ENCODE results near the gene OSBP2. TPM values are rescaled to one million over a fixed set of nuclear protein-coding genes. Genes with fewer than 3 reads are reported as not detected.
A peak's percentile ranks its signal among the peaks of the same experiment; 100 is the strongest.

The OSBP2 gene
- total RNA-seq, 2 experiments from 2014 or later: 1.2 to 1.6 TPM

DNA sequence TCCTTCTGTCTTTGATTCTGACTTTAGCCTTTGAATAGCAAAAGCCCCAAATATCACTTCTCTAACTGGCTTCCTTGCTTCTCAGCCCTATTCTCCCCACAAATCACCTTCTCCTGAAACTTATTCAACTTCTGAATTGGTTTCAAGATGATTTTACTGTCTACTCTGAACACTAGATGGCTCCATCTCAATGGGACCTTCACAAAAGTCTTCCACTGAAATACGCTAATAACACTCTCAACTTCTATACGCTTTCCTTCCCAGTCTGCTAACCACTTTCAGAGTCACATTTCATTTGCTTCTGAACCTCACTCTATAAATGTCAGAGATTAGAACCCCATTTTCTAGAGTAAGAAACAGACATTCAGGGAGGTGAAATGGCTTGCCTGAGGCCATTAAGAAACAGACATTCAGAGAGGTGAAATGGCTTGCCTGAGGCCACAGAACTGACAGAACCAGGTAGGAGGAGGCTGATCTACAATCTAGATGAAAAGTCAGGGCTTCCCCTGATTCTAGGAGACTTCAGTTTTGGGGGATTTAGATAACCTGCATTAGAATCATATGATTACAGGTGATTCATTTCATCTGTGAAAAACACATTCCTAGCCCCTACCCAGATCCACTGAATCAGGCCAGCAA, 253.3 kb downstream of the OSBP2 start:
- TF ChIP-seq, protein P1, sequence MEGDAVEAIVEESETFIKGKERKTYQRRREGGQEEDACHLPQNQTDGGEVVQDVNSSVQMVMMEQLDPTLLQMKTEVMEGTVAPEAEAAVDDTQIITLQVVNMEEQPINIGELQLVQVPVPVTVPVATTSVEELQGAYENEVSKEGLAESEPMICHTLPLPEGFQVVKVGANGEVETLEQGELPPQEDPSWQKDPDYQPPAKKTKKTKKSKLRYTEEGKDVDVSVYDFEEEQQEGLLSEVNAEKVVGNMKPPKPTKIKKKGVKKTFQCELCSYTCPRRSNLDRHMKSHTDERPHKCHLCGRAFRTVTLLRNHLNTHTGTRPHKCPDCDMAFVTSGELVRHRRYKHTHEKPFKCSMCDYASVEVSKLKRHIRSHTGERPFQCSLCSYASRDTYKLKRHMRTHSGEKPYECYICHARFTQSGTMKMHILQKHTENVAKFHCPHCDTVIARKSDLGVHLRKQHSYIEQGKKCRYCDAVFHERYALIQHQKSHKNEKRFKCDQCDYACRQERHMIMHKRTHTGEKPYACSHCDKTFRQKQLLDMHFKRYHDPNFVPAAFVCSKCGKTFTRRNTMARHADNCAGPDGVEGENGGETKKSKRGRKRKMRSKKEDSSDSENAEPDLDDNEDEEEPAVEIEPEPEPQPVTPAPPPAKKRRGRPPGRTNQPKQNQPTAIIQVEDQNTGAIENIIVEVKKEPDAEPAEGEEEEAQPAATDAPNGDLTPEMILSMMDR (IDR thresholded peaks at IDR 0.05): peak; percentile 67
- DNase-seq (peak in 3 of 14 experiments; percentile 60 to 66 (median 65)), ATAC-seq (ENCODE audit: poor library complexity) (peak; percentile 49)
- Mint-ChIP-seq H3K27me3 (no peaks in the 10 kb centered on the region), H3K4me3 (no peak overlapping the region), H3K36me3 (ENCODE audit: low read depth) (peaks cover 77% of the 10 kb centered on the region), H3K4me1 (ENCODE audit: low read depth) (peaks cover 65% of the 10 kb centered on the region), H3K27ac (no peak overlapping the region), H3K9me3 (no peaks in the 10 kb centered on the region)
- ChIA-PET CTCF (interaction anchor here (0.7 to 1.8 kb wide), 3 partner anchors 10 to 137 kb away, joined by 3 to 6 read pairs (median 3); partner anchors contain the start of gene MORC2), POLR2A (interaction anchor here (1.6 kb wide), 1 partner anchor 21 kb away, joined by 12 read pairs; the partner anchor contains the start of genes MORC2 and TUG1)
- H3K36me3 ChIP-seq (ENCODE audit: insufficient read depth, low read length): peaks cover 59% of the 10 kb centered on the region
- H3K9me3 ChIP-seq (ENCODE audit: control insufficient read depth in 1 of 2, insufficient read depth in 1 of 2, low read length in 2 of 2): no peaks in the 10 kb centered on the region
- no peaks in the 10 kb centered on the region for H3K27me3 ChIP-seq (ENCODE audit: control insufficient read depth in 1 of 2, insufficient read depth in 2 of 2, low read length in 2 of 2)
- H3K4me3 ChIP-seq (ENCODE audit: low read length): no peak overlapping the region
- intact Hi-C loops (cut with DNase I, micrococcal nuclease): loop anchor here (1.0 to 10.0 kb wide), 4 partner anchors 136 to 284 kb away; no protein-coding TSS in a partner anchor
- H3K4me1 ChIP-seq (ENCODE audit: insufficient read depth, low read length): peaks cover 39% of the 10 kb centered on the region
- H3K27ac ChIP-seq (ENCODE audit: low read depth in 1 of 2, low read length in 2 of 2): no peak overlapping the region

DNA sequence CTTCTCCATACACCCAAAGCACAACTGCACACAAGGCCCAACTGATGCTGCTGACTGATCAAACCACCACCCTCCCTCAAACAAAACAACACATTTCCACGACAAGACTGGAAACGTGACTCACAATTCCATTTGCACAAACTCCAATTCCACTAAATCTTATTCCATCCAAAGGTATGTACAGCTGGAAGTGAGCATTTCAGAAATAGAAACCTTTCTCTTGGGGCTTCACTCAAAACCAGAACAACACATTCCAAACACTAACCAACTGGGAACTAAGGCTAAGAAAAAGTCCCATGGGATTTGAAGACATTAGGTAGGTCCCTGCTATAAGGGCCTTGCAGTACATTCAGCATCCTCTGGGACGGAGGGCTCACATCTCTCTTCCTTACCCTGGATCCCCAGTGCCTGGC, 254.3 kb downstream of the OSBP2 start:
- Mint-ChIP-seq H3K36me3 (ENCODE audit: low read depth) (peaks cover 78% of the 10 kb centered on the region), H3K27me3 (no peaks in the 10 kb centered on the region), H3K27ac (no peak overlapping the region), H3K9me3 (no peaks in the 10 kb centered on the region), H3K4me1 (ENCODE audit: low read depth) (peaks cover 63% of the 10 kb centered on the region), H3K4me3 (no peak overlapping the region)
- CTCF ChIA-PET: interaction anchor here (1.0 to 1.5 kb wide), 2 partner anchors 19 to 134 kb away, joined by 3 read pairs; partner anchors contain the start of gene MORC2
- no peaks in the 10 kb centered on the region for H3K9me3 ChIP-seq (ENCODE audit: control insufficient read depth in 1 of 2, insufficient read depth in 1 of 2, low read length in 2 of 2)
- ATAC-seq (ENCODE audit: poor library complexity): no peak
- no peak for DNase-seq
- peaks cover 29% of the 10 kb centered on the region for H3K4me1 ChIP-seq (ENCODE audit: insufficient read depth, low read length)
- intact Hi-C loops (cut with DNase I, micrococcal nuclease): loop anchor here (1.0 to 10.0 kb wide), 3 partner anchors 135 to 283 kb away; no protein-coding TSS in a partner anchor
- no peak overlapping the region for H3K27ac ChIP-seq (ENCODE audit: low read depth in 1 of 2, low read length in 2 of 2)
- POLR2A ChIA-PET: interaction anchor here (4.5 kb wide), 1 partner anchor 19 kb away, joined by 35 read pairs; the partner anchor contains the start of genes MORC2 and TUG1
- no peaks in the 10 kb centered on the region for H3K27me3 ChIP-seq (ENCODE audit: control insufficient read depth in 1 of 2, insufficient read depth in 2 of 2, low read length in 2 of 2)
- H3K4me3 ChIP-seq (ENCODE audit: low read length): no peak overlapping the region
- H3K36me3 ChIP-seq (ENCODE audit: insufficient read depth, low read length): peaks cover 61% of the 10 kb centered on the region
- TF ChIP-seq, protein P1 (IDR thresholded peaks at IDR 0.05): no peak

DNA sequence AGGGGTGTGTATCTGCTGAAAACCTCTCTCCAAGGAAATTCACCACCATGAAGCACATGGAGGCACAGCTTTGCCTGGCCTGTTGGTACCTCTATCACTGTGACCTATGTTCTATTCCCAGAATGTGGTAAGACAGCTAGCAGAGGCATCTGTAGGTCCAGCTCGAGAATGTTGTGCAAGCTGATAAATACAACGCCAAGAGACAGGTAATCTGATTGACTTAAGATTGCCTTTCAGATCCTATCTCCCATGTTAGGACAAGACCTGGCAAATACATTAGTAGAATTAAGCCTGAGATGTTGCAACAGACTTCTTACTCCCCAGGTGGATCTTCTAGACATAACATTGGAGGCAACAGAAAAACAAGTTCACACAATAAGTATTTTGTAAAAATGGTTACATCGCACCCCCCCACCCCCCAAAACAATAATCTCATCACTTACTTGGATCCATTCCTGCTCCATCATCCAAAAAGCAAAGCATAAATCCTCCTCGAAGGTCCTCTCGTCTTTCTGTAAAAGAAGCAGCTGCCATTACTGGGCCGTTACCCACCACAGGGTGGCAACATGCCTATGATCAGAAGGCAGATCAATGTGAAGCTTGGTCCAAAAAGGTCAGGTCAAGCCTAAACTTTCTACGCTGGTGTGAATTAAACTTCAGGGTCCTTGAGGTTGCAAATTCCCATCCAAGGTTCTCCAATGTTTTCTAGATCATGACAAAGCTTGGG, 255.4 kb downstream of the OSBP2 start:
- H3K36me3 Mint-ChIP-seq (ENCODE audit: low read depth): peaks cover 67% of the 10 kb centered on the region
- H3K4me1 Mint-ChIP-seq (ENCODE audit: low read depth): peaks cover 60% of the 10 kb centered on the region
- H3K27ac Mint-ChIP-seq: no peak overlapping the region
- H3K4me3 Mint-ChIP-seq: no peak overlapping the region
- Histone ChIP-seq H3K4me1 (ENCODE audit: insufficient read depth, low read length) (peaks cover 28% of the 10 kb centered on the region), H3K4me3 (ENCODE audit: low read length) (no peak overlapping the region), H3K36me3 (ENCODE audit: insufficient read depth, low read length) (peaks cover 53% of the 10 kb centered on the region), H3K9me3 (ENCODE audit: control insufficient read depth in 1 of 2, insufficient read depth in 1 of 2, low read length in 2 of 2) (no peaks in the 10 kb centered on the region), H3K27ac (ENCODE audit: low read depth in 1 of 2, low read length in 2 of 2) (no peak overlapping the region), H3K27me3 (ENCODE audit: control insufficient read depth in 1 of 2, insufficient read depth in 2 of 2, low read length in 2 of 2) (no peaks in the 10 kb centered on the region)
- intact Hi-C loops (cut with DNase I, micrococcal nuclease): loop anchor here (1.0 to 10.0 kb wide), 3 partner anchors 135 to 282 kb away; no protein-coding TSS in a partner anchor
- ATAC-seq (ENCODE audit: poor library complexity): no peak
- ChIA-PET CTCF (interaction anchor here (1.5 to 2.6 kb wide), 2 partner anchors 133 to 135 kb away, joined by 3 to 10 read pairs; no protein-coding TSS in a partner anchor), POLR2A (interaction anchor here (0.6 to 4.5 kb wide), 4 partner anchors 9 to 135 kb away, joined by 3 to 35 read pairs (median 3); partner anchors contain the start of genes MORC2 and TUG1)
- H3K9me3 Mint-ChIP-seq: no peaks in the 10 kb centered on the region
- H3K27me3 Mint-ChIP-seq: no peaks in the 10 kb centered on the region
- DNase-seq: no peak
- TF ChIP-seq, protein P1 (IDR thresholded peaks at IDR 0.05): no peak
